ENCODE measurements around the gene DACT3.

DACT3 gene

GRCh38 chr19:46689358-46689757 is 28.4 kb upstream of the DACT3 start:
- H3K9ac ChIP-seq (ENCODE audit: low read length), result no peak overlapping the region
- WGBS, result over 99% methylated on average over 11 of the region's 14 CpGs

GRCh38 chr19:46687438-46688145 is 26.6 kb upstream of the DACT3 start:
- Histone ChIP-seq H4K8ac (ENCODE audit: low read length) (no peak overlapping the region), H3K9ac (ENCODE audit: low read length) (no peak overlapping the region), H2BK12ac (ENCODE audit: low read length in 2 of 2) (no peak overlapping the region), H3K9me3 (ENCODE audit: control insufficient read depth, low read length) (no peaks in the 10 kb centered on the region), H3K4me2 (ENCODE audit: low read length, poor library complexity, severe bottlenecking) (no peak overlapping the region), H3K4ac (ENCODE audit: low read depth in 1 of 2, low read length in 2 of 2) (no peak overlapping the region), H3K23ac (ENCODE audit: low read length in 2 of 2) (no peak overlapping the region), H3K27ac (ENCODE audit: low read length, poor library complexity, severe bottlenecking) (no peak overlapping the region), H4K91ac (ENCODE audit: low read length) (no peak overlapping the region), H3K18ac (ENCODE audit: low read depth in 1 of 2, low read length in 2 of 2) (no peak overlapping the region), H3K27me3 (ENCODE audit: control insufficient read depth in 1 of 2, insufficient read depth in 1 of 2, low read length in 2 of 2) (no peaks in the 10 kb centered on the region), H2BK120ac (ENCODE audit: low read depth, low read length) (no peak overlapping the region), H3K4me1 (ENCODE audit: control insufficient read depth, insufficient read depth, low read depth, low read length) (no peaks in the 10 kb centered on the region), H3K14ac (ENCODE audit: low read length in 2 of 2) (no peak overlapping the region), H2BK15ac (ENCODE audit: low read depth, poor library complexity, severe bottlenecking) (no peak overlapping the region), H2AK5ac (ENCODE audit: low read length, severe bottlenecking) (no peak overlapping the region), H3K79me1 (replicated peaks; ENCODE audit: low read length, poor library complexity, severe bottlenecking) (peaks cover 16% of the 10 kb centered on the region), H2AFZ (ENCODE audit: low read depth, low read length) (no peak overlapping the region), H3K36me3 (ENCODE audit: control insufficient read depth in 1 of 2, insufficient read depth in 2 of 2, low read depth in 1 of 2, low read length in 2 of 2) (peaks cover 75 to 87% of the 10 kb centered on the region in 2 experiments), H3K4me3 (ENCODE audit: insufficient read depth in 1 of 2, low read depth in 1 of 2, low read length in 2 of 2) (no peak overlapping the region), H2BK5ac (ENCODE audit: low read depth, low read length, poor library complexity, severe bottlenecking) (no peak overlapping the region)
- DNase-seq, result no peak
- WGBS, result over 99% methylated on average over 6 of the region's 6 CpGs

More at GRCh38 chr19:46689358-46689757, 28.4 kb upstream of the DACT3 start:
- H3K4me3 ChIP-seq (ENCODE audit: insufficient read depth in 1 of 2, low read depth in 1 of 2, low read length in 2 of 2), result no peak overlapping the region
- no peak overlapping the region for H3K4me2 ChIP-seq (ENCODE audit: low read length, poor library complexity, severe bottlenecking)
- H2BK15ac ChIP-seq (ENCODE audit: low read depth, poor library complexity, severe bottlenecking), result no peak overlapping the region
- H2BK120ac ChIP-seq (ENCODE audit: low read depth, low read length), result no peak overlapping the region
- no peak overlapping the region for H2BK12ac ChIP-seq (ENCODE audit: low read length in 2 of 2)
- no peaks in the 10 kb centered on the region for H3K27me3 ChIP-seq (ENCODE audit: control insufficient read depth in 1 of 2, insufficient read depth in 1 of 2, low read length in 2 of 2)
- H2AFZ ChIP-seq (ENCODE audit: low read depth, low read length), result no peak overlapping the region
- no peaks in the 10 kb centered on the region for H3K4me1 ChIP-seq (ENCODE audit: control insufficient read depth, insufficient read depth, low read depth, low read length)
- H3K27ac ChIP-seq (ENCODE audit: low read length, poor library complexity, severe bottlenecking), result no peak overlapping the region
- H3K18ac ChIP-seq (ENCODE audit: low read depth in 1 of 2, low read length in 2 of 2), result no peak overlapping the region
- H2AK5ac ChIP-seq (ENCODE audit: low read length, severe bottlenecking), result no peak overlapping the region
- no peak overlapping the region for H3K14ac ChIP-seq (ENCODE audit: low read length in 2 of 2)
- no peak overlapping the region for H4K8ac ChIP-seq (ENCODE audit: low read length)
- no peak overlapping the region for H3K23ac ChIP-seq (ENCODE audit: low read length in 2 of 2)
- H3K4ac ChIP-seq (ENCODE audit: low read depth in 1 of 2, low read length in 2 of 2), result no peak overlapping the region
- H4K91ac ChIP-seq (ENCODE audit: low read length), result no peak overlapping the region
- DNase-seq, result no peak
- H3K36me3 ChIP-seq (ENCODE audit: control insufficient read depth in 1 of 2, insufficient read depth in 2 of 2, low read depth in 1 of 2, low read length in 2 of 2), result peaks cover 79 to 88% of the 10 kb centered on the region in 2 experiments
- no peaks in the 10 kb centered on the region for H3K9me3 ChIP-seq (ENCODE audit: control insufficient read depth, low read length)
- peaks cover 25% of the 10 kb centered on the region for H3K79me1 ChIP-seq (replicated peaks; ENCODE audit: low read length, poor library complexity, severe bottlenecking)
- no peak overlapping the region for H2BK5ac ChIP-seq (ENCODE audit: low read depth, low read length, poor library complexity, severe bottlenecking)

GRCh38 chr19:46685189-46685588 is 24.2 kb upstream of the DACT3 start:
- Histone ChIP-seq H2AK5ac (ENCODE audit: low read length, severe bottlenecking) (no peak overlapping the region), H3K14ac (ENCODE audit: low read length in 2 of 2) (no peak overlapping the region), H3K36me3 (ENCODE audit: control insufficient read depth in 1 of 2, insufficient read depth in 2 of 2, low read depth in 1 of 2, low read length in 2 of 2) (peaks cover 71 to 73% of the 10 kb centered on the region in 2 experiments), H3K4me3 (ENCODE audit: insufficient read depth in 1 of 2, low read depth in 1 of 2, low read length in 2 of 2) (no peak overlapping the region), H3K4me2 (ENCODE audit: low read length, poor library complexity, severe bottlenecking) (no peak overlapping the region), H2BK15ac (ENCODE audit: low read depth, poor library complexity, severe bottlenecking) (no peak overlapping the region), H3K9me3 (ENCODE audit: control insufficient read depth, low read length) (no peaks in the 10 kb centered on the region), H2BK5ac (ENCODE audit: low read depth, low read length, poor library complexity, severe bottlenecking) (no peak overlapping the region), H2BK12ac (ENCODE audit: low read length in 2 of 2) (no peak overlapping the region), H3K9ac (ENCODE audit: low read length) (no peak overlapping the region), H3K4ac (ENCODE audit: low read depth in 1 of 2, low read length in 2 of 2) (no peak overlapping the region), H3K4me1 (ENCODE audit: control insufficient read depth, insufficient read depth, low read depth, low read length) (no peaks in the 10 kb centered on the region), H3K79me1 (replicated peaks; ENCODE audit: low read length, poor library complexity, severe bottlenecking) (peaks cover 5% of the 10 kb centered on the region), H3K27me3 (ENCODE audit: control insufficient read depth in 1 of 2, insufficient read depth in 1 of 2, low read length in 2 of 2) (no peaks in the 10 kb centered on the region), H4K8ac (ENCODE audit: low read length) (no peak overlapping the region), H2AFZ (ENCODE audit: low read depth, low read length) (no peak overlapping the region), H4K91ac (ENCODE audit: low read length) (no peak overlapping the region), H2BK120ac (ENCODE audit: low read depth, low read length) (no peak overlapping the region), H3K23ac (ENCODE audit: low read length in 2 of 2) (no peak overlapping the region), H3K27ac (ENCODE audit: low read length, poor library complexity, severe bottlenecking) (no peak overlapping the region), H3K18ac (ENCODE audit: low read depth in 1 of 2, low read length in 2 of 2) (no peak overlapping the region)
- DNase-seq, result no peak
- WGBS, result 92% methylated on average over 2 of the region's 3 CpGs

GRCh38 chr19:46678110-46678732 is 17.2 kb upstream of the DACT3 start:
- Histone ChIP-seq H4K91ac (ENCODE audit: low read length) (no peak overlapping the region), H3K27me3 (ENCODE audit: control insufficient read depth in 1 of 2, insufficient read depth in 1 of 2, low read length in 2 of 2) (no peaks in the 10 kb centered on the region)

More at GRCh38 chr19:46678110-46678732, 17.2 kb upstream of the DACT3 start:
- 93% methylated on average over 26 of the region's 26 CpGs for WGBS
- H3K14ac ChIP-seq (ENCODE audit: low read length in 2 of 2), result no peak overlapping the region
- H3K36me3 ChIP-seq (ENCODE audit: control insufficient read depth in 1 of 2, insufficient read depth in 2 of 2, low read depth in 1 of 2, low read length in 2 of 2), result peaks cover 74 to 81% of the 10 kb centered on the region in 2 experiments
- peak overlapping the region; percentile 56 for H2BK15ac ChIP-seq (ENCODE audit: low read depth, poor library complexity, severe bottlenecking)
- H3K27ac ChIP-seq (ENCODE audit: low read length, poor library complexity, severe bottlenecking), result no peak overlapping the region
- H3K4me3 ChIP-seq (ENCODE audit: insufficient read depth in 1 of 2, low read depth in 1 of 2, low read length in 2 of 2), result no peak overlapping the region
- H3K23ac ChIP-seq (ENCODE audit: low read length in 2 of 2), result no peak overlapping the region
- no peak overlapping the region for H4K8ac ChIP-seq (ENCODE audit: low read length)
- no peak overlapping the region for H2BK5ac ChIP-seq (ENCODE audit: low read depth, low read length, poor library complexity, severe bottlenecking)
- H2BK12ac ChIP-seq (ENCODE audit: low read length in 2 of 2), result no peak overlapping the region
- H2AFZ ChIP-seq (ENCODE audit: low read depth, low read length), result no peak overlapping the region
- no peak overlapping the region for H3K4me2 ChIP-seq (ENCODE audit: low read length, poor library complexity, severe bottlenecking)
- H3K9me3 ChIP-seq (ENCODE audit: control insufficient read depth, low read length), result no peaks in the 10 kb centered on the region
- H2AK5ac ChIP-seq (ENCODE audit: low read length, severe bottlenecking), result no peak overlapping the region
- peaks cover 2% of the 10 kb centered on the region for H3K4me1 ChIP-seq (ENCODE audit: control insufficient read depth, insufficient read depth, low read depth, low read length)
- no peak for DNase-seq
- no peak overlapping the region for H2BK120ac ChIP-seq (ENCODE audit: low read depth, low read length)
- H3K9ac ChIP-seq (ENCODE audit: low read length), result no peak overlapping the region
- no peak overlapping the region for H3K18ac ChIP-seq (ENCODE audit: low read depth in 1 of 2, low read length in 2 of 2)
- peaks cover 16% of the 10 kb centered on the region for H3K79me1 ChIP-seq (replicated peaks; ENCODE audit: low read length, poor library complexity, severe bottlenecking)
- no peak overlapping the region for H3K4ac ChIP-seq (ENCODE audit: low read depth in 1 of 2, low read length in 2 of 2)

Measured in mesenchymal stem cell (in vitro differentiated cells and primary cell).